HepG2 (cell line): ENCODE measurements around the gene MYH7B. TPM values are rescaled to one million over a fixed set of nuclear protein-coding genes. Genes with fewer than 3 reads are reported as not detected.

Experiments used
- ARNT ChIP-seq: fragments of 450-650 bp; IDR thresholded peaks from 2 replicates; pipeline ENCODE4 v1.6.1; 2017
- CEBPZ ChIP-seq: IDR thresholded peaks from 2 replicates; pipeline ENCODE4 v1.6.1; 2012; ENCODE audit warnings: low read length, improper control_type of control experiment
- DMTF1 ChIP-seq: sonication (generic); formaldehyde crosslinking; IDR thresholded peaks from 2 replicates; pipeline ENCODE4 v1.4.0; 2020; ENCODE audit warnings: mild to moderate bottlenecking, missing genetic modification reagents
- DPF2 ChIP-seq: sonication (generic); formaldehyde crosslinking; IDR thresholded peaks from 2 replicates; pipeline ENCODE4 v1.4.0; 2020; ENCODE audit warnings: mild to moderate bottlenecking, low read depth, missing genetic modification reagents, borderline replicate concordance
- KDM5A ChIP-seq: fragments of 200-600 bp; sonication (generic); IDR thresholded peaks from 2 replicates; pipeline ENCODE4 v1.7.0; 2018; ENCODE audit warnings: antibody characterized with exemption, mild to moderate bottlenecking, low read length, borderline replicate concordance
- NFIC ChIP-seq: IDR thresholded peaks from 2 replicates; pipeline ENCODE4 v1.6.1; 2012; ENCODE audit warnings: mild to moderate bottlenecking, low read length, inconsistent platforms
- NFKB2 ChIP-seq: sonication (generic); formaldehyde crosslinking; IDR thresholded peaks from 2 replicates; pipeline ENCODE4 v1.4.0; 2020; ENCODE audit warnings: missing genetic modification reagents, borderline replicate concordance
- NR2F1 ChIP-seq, 2 experiments: fragments of 450-650 bp in 1 of 2; formaldehyde crosslinking in 1 of 2; IDR thresholded peaks; 2 replicates each; pipeline versions ENCODE4 v1.5.0 to v1.6.1; 2016 to 2020; ENCODE audit warnings: mild to moderate bottlenecking in 1 of 2, missing compliant biosample characterization in 1 of 2, missing genetic modification reagents in 1 of 2, moderate library complexity in 1 of 2
- PAWR ChIP-seq: sonication (generic); formaldehyde crosslinking; IDR thresholded peaks from 2 replicates; pipeline ENCODE4 v1.4.0; 2020; ENCODE audit warnings: missing genetic modification reagents, mild to moderate bottlenecking, borderline replicate concordance
- PTBP1 ChIP-seq: fragments of 200-400 bp; formaldehyde crosslinking; IDR thresholded peaks from 2 replicates; pipeline ENCODE4 v1.6.1; 2018; ENCODE audit warnings: low read length, low read depth; ENCODE audit not compliant: poor library complexity, severe bottlenecking
- SP5 ChIP-seq: IDR thresholded peaks from 2 replicates; pipeline ENCODE4 v1.6.1; 2016; ENCODE audit warnings: low read depth, borderline replicate concordance
- TAF15 ChIP-seq: fragments of 200-400 bp; formaldehyde crosslinking; IDR thresholded peaks from one replicate; pipeline ENCODE4 v1.6.1; 2018; ENCODE audit warnings: mild to moderate bottlenecking, low read depth, low read length; ENCODE audit not compliant: poor library complexity, severe bottlenecking
- TERF1 ChIP-seq: sonication (generic); formaldehyde crosslinking; IDR thresholded peaks from 2 replicates; pipeline ENCODE4 v1.8.0; 2022; ENCODE audit warnings: mild to moderate bottlenecking, missing genetic modification reagents, moderate library complexity
- XBP1 ChIP-seq: sonication (generic); formaldehyde crosslinking; IDR thresholded peaks from 2 replicates; pipeline ENCODE4 v1.5.0; 2020; ENCODE audit warnings: missing genetic modification reagents
- ZBTB7B ChIP-seq: sonication (generic); formaldehyde crosslinking; IDR thresholded peaks from 2 replicates; pipeline ENCODE4 v1.4.0; 2020; ENCODE audit warnings: missing genetic modification reagents
- ZEB1 ChIP-seq: IDR thresholded peaks from 2 replicates; pipeline ENCODE4 v1.6.1; 2012; ENCODE audit warnings: mild to moderate bottlenecking, low read depth, inconsistent platforms; ENCODE audit not compliant: insufficient replicate concordance
- ZNF121 ChIP-seq: sonication (generic); formaldehyde crosslinking; IDR thresholded peaks from 2 replicates; pipeline ENCODE4 v1.5.0; 2020; ENCODE audit warnings: mild to moderate bottlenecking, missing genetic modification reagents
- ZNF230 ChIP-seq: sonication (generic); formaldehyde crosslinking; IDR thresholded peaks from 2 replicates; pipeline ENCODE4 v1.4.0; 2020; ENCODE audit warnings: mild to moderate bottlenecking, missing genetic modification reagents
- ZNF44 ChIP-seq: sonication (generic); formaldehyde crosslinking; IDR thresholded peaks from 2 replicates; pipeline ENCODE4 v1.5.1; 2020; ENCODE audit warnings: mild to moderate bottlenecking, missing genetic modification reagents
- ZNF460 ChIP-seq: sonication (generic); formaldehyde crosslinking; IDR thresholded peaks from 2 replicates; pipeline ENCODE4 v1.5.1; 2020; ENCODE audit warnings: missing genetic modification reagents, mild to moderate bottlenecking, borderline replicate concordance
- ZNF737 ChIP-seq: sonication (generic); formaldehyde crosslinking; IDR thresholded peaks from 2 replicates; pipeline ENCODE4 v1.5.0; 2020; ENCODE audit warnings: missing genetic modification reagents, mild to moderate bottlenecking, borderline replicate concordance
- ZNF746 ChIP-seq: sonication (generic); formaldehyde crosslinking; IDR thresholded peaks from 2 replicates; pipeline ENCODE4 v1.8.0; 2022; ENCODE audit warnings: mild to moderate bottlenecking, missing genetic modification reagents
- ZSCAN29 ChIP-seq: sonication (generic); formaldehyde crosslinking; conservative IDR thresholded peaks from 2 replicates; pipeline ENCODE4 v1.4.0; 2020; ENCODE audit warnings: mild to moderate bottlenecking, missing genetic modification reagents
- polyA plus RNA-seq, 8 experiments: library from polyadenylated mRNA; depleted of rRNA in 3 of 8; stranded (reverse) in 7 of 8; unstranded in 1 of 8; fragments of >200 nt; fragmentation: Illumina TruSeq in 4 of 8; extraction: Trizol in 4 of 8; gene quantifications; 2 replicates each; pipeline versions ENCODE4 v1.2.1 to v1.2.3, GENCODE V29; 2011 to 2016; ENCODE audit warnings: low read depth in 4 of 8, missing spikeins in 1 of 8, mixed read lengths in 1 of 8; ENCODE audit not compliant: insufficient read depth in 1 of 8
- total RNA-seq, 5 experiments: library from RNA; depleted of rRNA; stranded (reverse); fragments of >200 nt; fragmentation: Illumina TruSeq; extraction: Trizol; gene quantifications; 2 replicates each; pipeline ENCODE4 v1.2.3, GENCODE V29; 2016; ENCODE audit warnings: low read depth in 1 of 5

Gene MYH7B
- total and polyA plus RNA-seq, 2 of the 13 experiments (the other 11 are each of a cell fraction or from before 2014, with no cell fraction given) = 0.05 to 0.20 TPM

GRCh38 chr20:34955231-34956040, at the start of gene MYH7B, which contains the start of gene GSS (continued):
- TF ChIP-seq TAF15 (peak; percentile 83), PAWR (CRISPR knock-in tag) (peak; percentile 83; the same call in 1 of the 2 replicates), ARNT (no peak), ZNF230 (CRISPR knock-in tag) (peak; percentile 99), ZNF746 (CRISPR knock-in tag) (peak; percentile 87), NFKB2 (CRISPR knock-in tag) (peak; percentile 93), TERF1 (CRISPR knock-in tag) (no peak), NR2F1 (CRISPR knock-in tag; IDR thresholded peaks at IDR 0.05) (peak; percentile 30 to 57; a peak in 1 of 4 replicates), NFIC (no peak), ZNF460 (CRISPR knock-in tag) (no peak; the same call in 1 of the 2 replicates), SP5 (peak; percentile 92), ZSCAN29 (CRISPR knock-in tag) (peak; percentile 98), XBP1 (CRISPR knock-in tag) (no peak), ZBTB7B (CRISPR knock-in tag) (peak; percentile 90), CEBPZ (no peak), ZNF737 (CRISPR knock-in tag) (no peak; the same call in none of the 2 replicates), ZEB1 (peak; percentile 57), KDM5A (peak; percentile 94), PTBP1 (peak; percentile 92), DMTF1 (CRISPR knock-in tag) (peak; percentile 92; the same call in 1 of the 2 replicates), ZNF121 (CRISPR knock-in tag) (peak; percentile 97), ZNF44 (CRISPR knock-in tag) (peak; percentile 94), DPF2 (peak; percentile 42; the same call in 1 of the 2 replicates)
